Left kidney (tissue), 2 donors: ENCODE data around the gene KIAA0319L. TPM values are rescaled to one million over a fixed set of nuclear protein-coding genes. Genes with fewer than 3 reads are reported as not detected.

Source experiments
- DNase-seq: peaks from one replicate; pipeline ENCODE4 v3.0.0-alpha.2; 2013
- polyA plus RNA-seq: library from polyadenylated mRNA; unstranded; fragments of 120-200 nt; gene quantifications from one replicate; pipeline ENCODE4 v1.2.1, GENCODE V29; 2013; ENCODE audit not compliant: insufficient read length

Gene KIAA0319L
- polyA plus RNA-seq, 1 donor, result 95.7 TPM

- no peak for DNase-seq
Measured at GRCh38 chr1:35447278-35447677, 109.9 kb downstream of the KIAA0319L start.

DNA sequence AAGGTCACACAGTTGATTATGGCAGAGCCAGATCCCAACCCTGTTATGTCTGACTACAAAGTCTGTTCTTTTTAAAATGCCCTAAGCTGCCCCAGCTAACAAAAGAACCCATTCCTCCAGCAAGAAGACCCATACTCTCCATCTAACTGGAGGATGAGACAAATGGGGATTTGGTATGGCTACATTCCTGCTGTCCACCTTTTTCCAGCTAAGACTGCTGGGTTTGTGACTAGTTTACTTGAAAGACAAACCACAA is 112.8 kb downstream of the KIAA0319L start:
- DNase-seq, result no peak

GRCh38 chr1:35443768-35444518 is 113.3 kb downstream of the KIAA0319L start:
- no peak for DNase-seq

DNA sequence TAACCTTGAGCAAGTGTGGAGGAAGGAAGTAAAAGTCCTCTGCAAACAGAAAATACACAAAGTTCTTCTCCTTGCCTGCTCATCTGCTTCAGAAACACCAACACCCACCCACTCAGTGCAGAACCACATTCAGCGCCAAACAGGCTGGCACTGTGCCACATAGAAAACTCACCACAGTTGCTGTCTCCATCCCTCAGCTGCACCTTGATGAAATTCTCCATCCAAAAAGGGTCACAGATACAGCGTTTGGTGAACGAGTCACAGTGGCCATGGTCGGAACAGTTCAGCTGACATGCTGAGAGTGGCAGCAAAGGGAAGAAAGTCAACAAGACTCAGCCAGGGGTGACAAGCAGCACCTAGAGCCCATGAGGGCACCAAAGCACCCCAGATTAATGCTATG is 114.5 kb downstream of the KIAA0319L start:
- DNase-seq, result no peak

DNA sequence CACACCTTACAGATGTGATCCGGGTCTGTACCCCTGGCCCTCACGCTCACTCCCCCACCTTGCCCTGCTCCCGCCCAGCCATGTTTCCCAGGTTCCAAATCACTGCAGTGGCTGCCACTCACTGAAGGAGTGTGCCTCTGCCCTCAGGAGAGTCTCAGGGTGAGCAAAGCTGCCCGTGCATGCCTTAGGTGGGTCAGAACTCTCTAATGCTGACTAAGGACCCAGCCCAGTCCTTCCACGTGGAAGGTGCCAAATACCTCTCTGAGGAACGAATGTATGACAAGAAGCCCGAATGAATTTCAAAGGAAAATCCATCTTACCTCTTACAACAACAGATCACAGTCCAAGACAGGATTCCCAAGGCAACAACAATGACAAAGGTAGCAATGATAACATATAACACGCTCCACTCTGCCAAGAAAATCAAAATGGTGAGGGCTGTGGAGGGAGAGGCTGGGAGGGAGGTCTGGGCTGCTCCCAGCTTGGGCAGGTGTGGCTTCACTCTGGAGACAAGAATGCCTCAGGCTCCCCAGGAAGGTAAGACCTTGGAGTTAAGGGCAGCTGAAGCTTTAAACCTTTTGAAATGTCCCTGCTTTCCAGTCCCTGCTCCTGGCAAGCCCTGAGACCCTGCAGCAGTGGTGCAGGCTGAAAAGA is 115.2 kb downstream of the KIAA0319L start:
- no peak for DNase-seq

DNA sequence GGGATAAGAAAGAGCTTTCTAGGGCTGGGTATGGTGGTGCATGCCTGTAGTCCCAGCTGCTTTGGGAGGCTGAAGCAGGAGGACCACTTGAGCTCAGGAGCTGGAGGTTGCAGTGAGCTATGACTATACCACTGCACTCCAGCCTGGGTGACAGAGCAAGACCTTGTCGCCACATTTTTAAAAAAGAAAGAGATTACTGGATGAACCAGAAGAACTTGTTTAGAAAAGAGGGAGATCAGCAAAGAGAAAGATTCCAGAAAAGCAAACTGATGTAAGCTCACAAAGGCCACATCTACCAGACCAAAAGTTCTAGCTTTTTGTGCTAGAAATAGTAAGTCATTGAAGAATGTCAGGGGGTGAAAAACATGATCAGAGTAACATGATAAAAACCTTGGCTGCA is 117.6 kb downstream of the KIAA0319L start:
- DNase-seq, result no peak

DNA sequence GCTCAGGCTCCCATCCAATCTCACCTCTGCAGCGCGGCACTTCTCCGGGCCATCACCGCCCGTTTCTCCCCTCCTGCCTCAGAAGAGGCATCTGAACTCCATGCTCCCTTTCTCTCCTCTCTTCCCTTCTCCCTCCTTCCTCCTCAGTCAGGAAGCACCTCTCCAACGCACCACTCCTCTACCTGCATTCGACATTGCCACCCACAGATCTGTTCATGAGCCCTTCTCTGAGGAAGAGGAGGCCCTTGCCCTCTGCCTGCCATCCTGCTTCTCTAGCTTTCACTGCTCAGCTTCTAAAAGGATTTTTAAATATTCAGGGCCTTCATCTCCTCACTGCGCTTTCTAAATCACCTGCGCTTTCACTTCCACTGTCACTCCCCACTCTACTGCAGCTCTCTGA is 120.0 kb downstream of the KIAA0319L start:
- no peak for DNase-seq

- DNase-seq, result no peak
Measured at GRCh38 chr1:35436078-35436477, 121.1 kb downstream of the KIAA0319L start.

DNA sequence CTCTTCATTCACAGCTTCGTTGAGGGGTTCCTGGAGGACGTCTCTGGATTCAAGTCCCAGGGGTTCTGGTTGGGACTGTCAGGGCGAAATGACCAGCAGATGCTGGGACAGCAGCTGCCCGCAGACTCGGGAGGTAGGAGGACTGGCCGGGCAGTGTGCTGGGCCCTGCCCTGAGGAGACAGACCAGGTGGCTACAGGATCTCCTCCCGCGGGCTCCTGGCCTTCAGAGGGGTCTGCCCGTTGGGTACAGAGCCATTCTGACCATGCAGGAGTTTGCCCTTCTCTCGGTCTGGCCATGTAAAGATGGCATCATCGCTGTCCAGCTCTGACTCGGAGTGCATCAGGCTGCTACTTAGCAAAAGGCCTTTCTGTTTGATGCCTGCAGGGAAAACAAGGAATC is 122.5 kb downstream of the KIAA0319L start:
- DNase-seq, result no peak

GRCh38 chr1:35433714-35434113 is 123.5 kb downstream of the KIAA0319L start:
- no peak for DNase-seq

- DNase-seq, result no peak
Measured at GRCh38 chr1:35432231-35432630, 125.0 kb downstream of the KIAA0319L start.

- no peak for DNase-seq
Measured at GRCh38 chr1:35431173-35431599, 126.0 kb downstream of the KIAA0319L start.

DNA sequence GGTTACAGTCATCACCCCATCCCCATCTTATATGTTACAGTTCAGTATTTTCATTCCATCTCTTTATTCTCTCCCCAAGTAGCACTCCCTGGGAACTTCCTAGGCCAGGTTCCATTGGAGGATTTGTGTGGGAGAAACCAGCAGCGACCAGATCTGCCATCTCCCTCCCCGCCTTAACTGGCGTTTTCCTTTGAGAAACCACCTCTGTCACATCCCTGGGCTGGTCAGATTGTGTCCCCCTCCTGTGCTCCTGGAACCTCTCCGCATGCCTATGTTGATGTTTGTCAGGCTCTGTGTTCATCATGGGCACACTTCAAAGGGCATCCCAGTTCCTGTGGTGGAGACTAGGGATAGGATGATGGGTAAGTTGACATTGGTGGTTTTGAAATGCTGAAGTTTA is 126.4 kb downstream of the KIAA0319L start:
- no peak for DNase-seq

DNA sequence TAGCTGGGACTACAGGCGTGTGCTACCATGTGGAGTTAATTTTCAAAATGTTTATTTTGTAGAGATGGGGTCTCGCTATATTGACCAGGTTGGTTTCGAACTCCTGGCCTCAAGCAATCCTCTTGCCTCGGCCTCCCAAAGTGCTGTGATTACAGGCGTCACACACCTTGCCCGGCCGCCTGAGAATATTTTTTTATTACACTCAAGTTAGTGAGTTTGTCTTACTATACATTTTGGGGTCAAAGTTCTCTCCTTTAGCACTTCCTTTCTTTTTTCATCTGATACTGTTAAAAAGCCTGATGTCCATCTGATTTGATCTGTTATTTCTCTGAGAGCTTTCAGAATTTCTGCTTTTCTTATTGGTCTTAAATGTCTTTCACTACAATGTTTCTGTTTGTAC is 128.8 kb downstream of the KIAA0319L start:
- no peak for DNase-seq

DNA sequence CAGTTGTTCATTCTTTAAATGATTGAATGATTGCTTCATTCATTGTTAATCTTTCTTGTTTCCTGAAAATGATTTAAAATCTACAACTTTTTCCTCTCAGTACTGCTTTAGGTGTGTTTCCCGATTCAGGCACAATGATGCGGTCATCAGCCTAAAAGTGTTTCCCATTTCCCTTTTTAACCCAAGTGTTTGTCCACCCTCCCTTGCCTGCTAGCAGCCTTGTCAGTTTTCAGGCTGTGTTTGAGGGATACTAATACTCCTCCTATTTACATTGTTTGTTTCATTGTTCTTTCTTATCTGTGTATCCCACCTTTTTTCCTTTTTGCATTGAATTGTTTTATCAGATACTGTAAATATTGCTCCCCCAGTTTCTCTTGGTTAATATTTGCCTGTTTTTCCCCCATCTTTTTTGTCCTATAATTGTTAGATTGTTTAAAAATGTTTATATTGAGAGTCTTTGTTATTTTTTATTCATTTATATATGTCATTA is 131.1 kb downstream of the KIAA0319L start:
- DNase-seq, result no peak

GRCh38 chr1:35408925-35409324 is 148.3 kb downstream of the KIAA0319L start:
- no peak for DNase-seq

GRCh38 chr1:35407743-35408142 is 149.5 kb downstream of the KIAA0319L start:
- DNase-seq, result no peak

- peak; percentile 10 for DNase-seq
Measured at GRCh38 chr1:35406103-35406502, 151.1 kb downstream of the KIAA0319L start.

- DNase-seq, result no peak
Measured at GRCh38 chr1:35401049-35401448, 156.2 kb downstream of the KIAA0319L start.

DNA sequence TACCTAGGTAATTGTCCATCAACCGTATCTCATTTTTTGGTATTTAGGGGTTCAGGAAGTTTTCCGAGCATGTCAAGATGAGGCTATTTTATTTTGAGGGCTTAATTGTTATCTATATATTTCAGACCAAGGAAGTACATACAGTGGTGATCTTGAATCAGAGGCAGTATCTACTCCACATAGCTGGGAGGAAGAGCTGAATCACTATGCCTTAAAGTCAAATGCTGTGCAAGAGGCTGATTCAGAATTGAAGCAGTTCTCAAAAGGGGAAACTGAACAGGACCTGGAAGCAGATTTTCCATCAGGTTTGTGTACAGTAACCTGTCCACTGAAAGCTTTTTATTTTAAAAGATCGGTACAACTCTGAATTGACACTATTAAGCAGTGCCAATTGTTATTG is 158.5 kb downstream of the KIAA0319L start:
- DNase-seq, result no peak

DNA sequence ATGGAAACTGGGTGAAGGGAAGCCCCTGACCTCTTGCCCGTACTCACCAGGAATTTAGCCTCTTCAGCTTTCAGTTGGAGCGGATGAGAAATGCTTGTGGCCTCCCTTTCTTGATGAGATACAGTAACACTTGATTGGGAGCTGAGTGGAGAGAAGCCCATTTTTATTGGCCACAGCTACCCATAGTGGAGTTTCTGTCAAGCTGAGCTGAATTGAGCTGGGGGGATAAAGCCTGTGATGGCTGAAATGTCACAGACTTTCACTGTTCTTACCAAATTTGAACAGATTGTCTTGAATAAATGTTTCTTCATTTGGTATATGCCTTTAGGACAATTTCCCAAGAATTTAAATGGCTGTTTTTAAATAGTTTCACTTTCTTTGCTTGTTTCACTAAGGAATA is 162.8 kb downstream of the KIAA0319L start:
- DNase-seq, result no peak

DNA sequence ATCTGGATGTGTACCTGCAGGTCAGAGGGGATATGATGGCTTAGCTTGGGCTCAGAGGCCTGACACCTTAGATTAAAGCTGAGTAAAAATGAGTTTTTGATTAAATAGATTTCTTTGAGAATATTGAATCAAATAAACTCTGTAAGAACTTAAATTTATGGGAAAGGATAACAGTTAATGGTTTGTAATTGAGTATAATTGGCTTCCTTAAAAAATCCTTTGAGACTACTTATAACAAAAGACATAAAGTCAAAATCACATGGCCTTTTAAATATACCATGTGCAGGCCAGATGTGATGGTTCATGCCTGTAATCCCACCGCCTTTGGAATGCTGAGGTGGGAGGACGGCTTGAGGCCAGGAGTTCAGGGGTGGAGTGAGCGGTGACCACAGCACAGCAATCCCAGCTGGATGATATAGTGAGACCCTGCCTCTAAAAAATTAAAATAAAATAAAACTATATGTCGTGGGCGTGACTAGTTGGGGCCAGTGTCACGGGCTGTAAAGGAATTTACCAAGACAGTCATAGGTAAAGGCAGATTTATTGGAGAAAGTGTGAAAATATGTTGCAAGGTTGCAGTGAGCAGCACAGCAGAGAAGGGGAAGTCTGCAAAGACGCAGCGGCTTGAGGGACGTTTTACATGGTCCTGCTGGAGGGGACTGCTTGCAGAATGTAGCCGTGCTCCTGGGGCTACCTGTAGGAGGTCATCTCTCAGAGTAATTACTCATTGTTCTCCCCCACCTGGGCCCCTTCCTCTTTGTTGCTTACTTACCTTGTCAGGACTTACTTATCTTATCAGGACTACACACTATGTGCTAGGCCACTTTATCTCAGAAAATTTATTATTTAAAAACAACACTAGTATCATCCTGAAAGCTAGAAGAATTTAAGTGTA is 166.4 kb downstream of the KIAA0319L start:
- no peak for DNase-seq

- no peak for DNase-seq
Measured at GRCh38 chr1:35386959-35387358, 170.2 kb downstream of the KIAA0319L start.
